Prostate gland (tissue), 2 donors: ENCODE results near the gene RBPJ.

Experiments
- POLR2A ChIP-seq: fragments of 450-650 bp; IDR thresholded peaks from one replicate; pipeline ENCODE4 v1.6.1; 2016; ENCODE audit warnings: antibody characterized with exemption, mild to moderate bottlenecking
- POLR2AphosphoS5 ChIP-seq: sonication (generic); formaldehyde crosslinking; IDR thresholded peaks from one replicate; pipeline ENCODE4 v1.6.1; 2017; ENCODE audit warnings: antibody characterized with exemption
- TF ChIP-seq, protein P1 (sequence below), 4 experiments: fragments of 200-600 bp in 2 of 4; fragments of 450-650 bp in 2 of 4; sonication (generic) in 2 of 4; IDR thresholded peaks; 1 replicate in 3 of 4; 2 replicates in 1 of 4; pipeline ENCODE4 v1.5.1; 2016 to 2019; ENCODE audit warnings: antibody characterized with exemption in 4 of 4, mild to moderate bottlenecking in 2 of 4, moderate library complexity in 2 of 4

DNA sequence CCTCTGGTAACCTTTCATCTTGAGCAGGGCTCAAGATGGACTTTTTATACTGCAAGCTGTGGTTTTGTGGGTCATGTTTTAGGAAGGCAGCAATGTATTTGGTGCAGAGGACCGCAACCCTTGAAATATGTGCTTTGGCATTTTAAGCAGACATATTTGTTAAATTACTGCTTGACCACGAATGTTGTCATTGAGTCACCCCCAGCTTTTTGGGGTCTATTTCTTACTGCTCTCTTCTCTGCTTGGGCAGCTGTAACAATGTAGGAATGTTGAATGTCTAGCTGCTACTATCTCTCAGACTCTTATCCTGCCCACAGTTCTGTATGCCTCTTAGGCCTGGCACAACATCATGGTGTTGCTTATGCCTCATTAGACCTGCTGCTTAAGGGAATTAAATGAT, 6.0 kb downstream of the RBPJ start:
- TF ChIP-seq, protein P1, sequence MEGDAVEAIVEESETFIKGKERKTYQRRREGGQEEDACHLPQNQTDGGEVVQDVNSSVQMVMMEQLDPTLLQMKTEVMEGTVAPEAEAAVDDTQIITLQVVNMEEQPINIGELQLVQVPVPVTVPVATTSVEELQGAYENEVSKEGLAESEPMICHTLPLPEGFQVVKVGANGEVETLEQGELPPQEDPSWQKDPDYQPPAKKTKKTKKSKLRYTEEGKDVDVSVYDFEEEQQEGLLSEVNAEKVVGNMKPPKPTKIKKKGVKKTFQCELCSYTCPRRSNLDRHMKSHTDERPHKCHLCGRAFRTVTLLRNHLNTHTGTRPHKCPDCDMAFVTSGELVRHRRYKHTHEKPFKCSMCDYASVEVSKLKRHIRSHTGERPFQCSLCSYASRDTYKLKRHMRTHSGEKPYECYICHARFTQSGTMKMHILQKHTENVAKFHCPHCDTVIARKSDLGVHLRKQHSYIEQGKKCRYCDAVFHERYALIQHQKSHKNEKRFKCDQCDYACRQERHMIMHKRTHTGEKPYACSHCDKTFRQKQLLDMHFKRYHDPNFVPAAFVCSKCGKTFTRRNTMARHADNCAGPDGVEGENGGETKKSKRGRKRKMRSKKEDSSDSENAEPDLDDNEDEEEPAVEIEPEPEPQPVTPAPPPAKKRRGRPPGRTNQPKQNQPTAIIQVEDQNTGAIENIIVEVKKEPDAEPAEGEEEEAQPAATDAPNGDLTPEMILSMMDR (IDR thresholded peaks at IDR 0.05) = no peak
- no peak for TF ChIP-seq POLR2A
- no peak for TF ChIP-seq POLR2AphosphoS5
